ENCODE measurements around the gene CTSD.
"Not testable (repeated sequence)": the region's sequence is repeated elsewhere in the genome, so short reads cannot be mapped to it uniquely, and the experiment has no call there.

The CTSD gene

GRCh38 chr11:1774886-1775285 is 11.2 kb upstream of the CTSD start:
- H3K27ac ChIP-seq (ENCODE audit: low read depth, low read length, severe bottlenecking) = no peak overlapping the region
- WGBS, 2 experiments (ENCODE audit: insufficient coverage in 2 of 2) = 79 to 83% methylated on average over 7 to 12 of the region's 12 CpGs
- H3K4me1 ChIP-seq (ENCODE audit: control insufficient read depth, insufficient read depth, low read length, poor library complexity, severe bottlenecking) = peaks cover 19% of the 10 kb centered on the region
- no peaks in the 10 kb centered on the region for H3K36me3 ChIP-seq (ENCODE audit: control insufficient read depth, insufficient read depth, low read length)
- H3K9me3 ChIP-seq (ENCODE audit: control insufficient read depth, low read length) = no peaks in the 10 kb centered on the region
- no peak overlapping the region for H3K4me3 ChIP-seq (ENCODE audit: extremely low read depth, insufficient read depth, low read length, poor library complexity, severe bottlenecking)

DNA sequence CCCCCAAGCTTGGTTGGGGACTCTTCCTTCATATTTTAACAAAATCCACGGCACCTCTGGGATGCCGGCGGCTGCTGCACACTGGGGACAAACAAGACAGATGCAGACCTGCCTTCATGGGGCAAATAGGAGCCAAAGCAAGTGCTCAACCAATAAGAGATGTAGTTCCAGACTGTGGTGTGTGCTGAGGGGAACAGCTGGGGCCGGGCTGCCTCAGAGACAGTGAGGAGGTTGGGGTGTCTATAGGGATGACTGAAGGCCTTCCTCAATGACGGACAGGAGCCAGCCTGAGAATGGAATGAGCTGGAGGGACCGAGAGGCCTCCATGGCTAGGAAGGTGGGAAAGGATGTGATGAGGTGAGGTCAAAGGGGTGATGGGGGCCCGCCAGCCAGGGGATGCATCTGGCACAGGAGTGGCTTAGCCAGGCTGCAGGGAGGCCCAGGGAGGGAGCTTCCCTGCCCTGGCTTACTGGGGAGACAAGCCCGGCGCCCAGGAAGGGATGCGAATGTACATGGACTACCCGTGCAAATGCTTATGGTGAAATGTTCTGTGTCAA is 10.3 kb upstream of the CTSD start:
- 92 to 93% methylated on average over 9 to 11 of the region's 11 CpGs for WGBS, 2 experiments (ENCODE audit: insufficient coverage in 2 of 2)

DNA sequence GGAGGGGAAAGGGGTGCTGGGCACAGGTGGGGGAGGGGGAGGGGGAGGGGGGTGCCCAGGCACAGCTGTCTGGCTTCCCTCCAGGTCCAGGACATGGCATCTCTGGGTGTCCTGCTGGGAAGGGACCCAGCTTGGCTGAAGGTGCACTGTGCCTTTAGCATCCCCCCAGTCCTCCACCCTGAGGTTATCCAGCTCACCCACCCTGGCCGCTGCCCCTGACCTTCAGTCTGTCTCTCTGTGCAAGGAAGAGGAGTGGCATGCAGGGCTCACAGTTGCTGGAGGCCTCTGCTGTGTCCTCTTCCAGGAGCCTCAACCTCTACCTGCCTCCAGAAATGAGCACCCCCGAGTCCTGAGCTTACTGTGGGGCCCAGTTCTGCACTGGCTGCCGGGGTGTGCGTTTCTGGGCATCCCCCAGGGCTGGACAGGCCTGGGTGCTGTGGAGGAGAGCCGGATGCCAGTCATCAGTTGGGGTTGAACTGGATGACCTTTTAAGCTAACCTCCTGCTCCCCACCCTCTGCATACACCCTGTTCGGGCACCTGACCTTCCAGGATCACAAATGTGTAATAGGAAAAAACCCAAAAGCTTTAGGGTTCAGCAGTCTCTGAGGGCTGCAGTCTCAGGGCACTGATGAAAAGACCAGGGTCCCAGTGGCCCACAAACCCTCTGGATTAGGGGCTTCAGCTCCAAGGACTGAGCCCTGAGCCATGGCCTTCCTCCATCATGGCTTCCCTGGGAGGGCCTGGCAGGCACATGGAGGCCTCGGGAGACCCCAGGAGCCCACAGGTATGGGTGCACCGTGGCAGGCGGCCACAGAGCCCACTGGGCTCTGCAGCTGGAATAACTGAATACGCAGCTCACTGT is 9.6 kb upstream of the CTSD start:
- H3K27ac ChIP-seq (ENCODE audit: low read depth, low read length, severe bottlenecking) = no peak overlapping the region
- peaks cover 22% of the 10 kb centered on the region for H3K4me1 ChIP-seq (ENCODE audit: control insufficient read depth, insufficient read depth, low read length, poor library complexity, severe bottlenecking)
- WGBS, 2 experiments (ENCODE audit: insufficient coverage in 2 of 2) = 92% methylated on average over 6 to 8 of the region's 10 CpGs
- no peaks in the 10 kb centered on the region for H3K9me3 ChIP-seq (ENCODE audit: control insufficient read depth, low read length)
- H3K36me3 ChIP-seq (ENCODE audit: control insufficient read depth, insufficient read depth, low read length) = no peaks in the 10 kb centered on the region
- H3K4me3 ChIP-seq (ENCODE audit: extremely low read depth, insufficient read depth, low read length, poor library complexity, severe bottlenecking) = no peak overlapping the region

More for the DNA sequence above, 10.3 kb upstream of the CTSD start:
- Histone ChIP-seq H3K4me3 (ENCODE audit: extremely low read depth, insufficient read depth, low read length, poor library complexity, severe bottlenecking) (no peak overlapping the region), H3K27ac (ENCODE audit: low read depth, low read length, severe bottlenecking) (no peak overlapping the region), H3K9me3 (ENCODE audit: control insufficient read depth, low read length) (no peaks in the 10 kb centered on the region), H3K36me3 (ENCODE audit: control insufficient read depth, insufficient read depth, low read length) (no peaks in the 10 kb centered on the region), H3K4me1 (ENCODE audit: control insufficient read depth, insufficient read depth, low read length, poor library complexity, severe bottlenecking) (peaks cover 22% of the 10 kb centered on the region)

GRCh38 chr11:1772270-1773130 is 8.8 kb upstream of the CTSD start:
- H3K4me3 ChIP-seq (ENCODE audit: extremely low read depth, insufficient read depth, low read length, poor library complexity, severe bottlenecking) = no peak overlapping the region
- H3K4me1 ChIP-seq (ENCODE audit: control insufficient read depth, insufficient read depth, low read length, poor library complexity, severe bottlenecking) = peaks cover 22% of the 10 kb centered on the region
- no peaks in the 10 kb centered on the region for H3K9me3 ChIP-seq (ENCODE audit: control insufficient read depth, low read length)
- H3K27ac ChIP-seq (ENCODE audit: low read depth, low read length, severe bottlenecking) = peak overlapping the region; percentile 41
- 11 to 35% methylated on average over 3 to 6 of the region's 15 CpGs for WGBS, 2 experiments (ENCODE audit: insufficient coverage in 2 of 2)
- H3K36me3 ChIP-seq (ENCODE audit: control insufficient read depth, insufficient read depth, low read length) = no peaks in the 10 kb centered on the region

DNA sequence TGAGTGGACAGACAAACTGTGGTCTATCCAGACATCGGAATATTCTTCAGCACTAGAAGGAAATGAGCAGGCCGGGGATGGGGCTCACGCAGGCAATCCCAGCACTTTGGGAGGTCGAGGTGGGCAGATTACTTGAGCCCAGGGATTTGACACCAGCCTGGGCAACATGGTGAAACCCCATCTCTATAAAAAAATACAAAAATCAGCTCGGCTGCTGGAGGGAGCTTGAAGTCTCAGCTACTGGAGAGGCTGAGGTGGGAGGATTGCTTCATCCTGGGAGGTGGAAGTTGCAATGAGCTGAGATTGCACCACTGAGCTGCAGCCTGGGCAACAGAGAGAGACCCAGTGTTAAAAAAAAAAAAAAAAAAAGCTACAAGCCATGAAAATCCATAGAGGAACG is 8.0 kb upstream of the CTSD start:
- Histone ChIP-seq H3K27ac (ENCODE audit: low read depth, low read length, severe bottlenecking) (no peak overlapping the region), H3K4me3 (ENCODE audit: extremely low read depth, insufficient read depth, low read length, poor library complexity, severe bottlenecking) (no peak overlapping the region), H3K4me1 (ENCODE audit: control insufficient read depth, insufficient read depth, low read length, poor library complexity, severe bottlenecking) (peaks cover 22% of the 10 kb centered on the region), H3K36me3 (ENCODE audit: control insufficient read depth, insufficient read depth, low read length) (no peaks in the 10 kb centered on the region), H3K9me3 (ENCODE audit: control insufficient read depth, low read length) (no peaks in the 10 kb centered on the region)
- WGBS, 2 experiments (ENCODE audit: insufficient coverage in 2 of 2) = 95 to 100% methylated on average over 3 to 4 of the region's 6 CpGs

- Histone ChIP-seq H3K27ac (ENCODE audit: low read depth, low read length, severe bottlenecking) (no peak overlapping the region), H3K36me3 (ENCODE audit: control insufficient read depth, insufficient read depth, low read length) (no peaks in the 10 kb centered on the region), H3K4me1 (ENCODE audit: control insufficient read depth, insufficient read depth, low read length, poor library complexity, severe bottlenecking) (peaks cover 22% of the 10 kb centered on the region), H3K9me3 (ENCODE audit: control insufficient read depth, low read length) (no peaks in the 10 kb centered on the region), H3K4me3 (ENCODE audit: extremely low read depth, insufficient read depth, low read length, poor library complexity, severe bottlenecking) (no peak overlapping the region)
- 94 to 99% methylated on average over 17 to 18 of the region's 18 CpGs for WGBS, 2 experiments (ENCODE audit: insufficient coverage in 2 of 2)
Observed at GRCh38 chr11:1771273-1771672, 7.5 kb upstream of the CTSD start.

- Histone ChIP-seq H3K9me3 (ENCODE audit: control insufficient read depth, low read length) (no peaks in the 10 kb centered on the region), H3K4me3 (ENCODE audit: extremely low read depth, insufficient read depth, low read length, poor library complexity, severe bottlenecking) (no peak overlapping the region), H3K27ac (ENCODE audit: low read depth, low read length, severe bottlenecking) (no peak overlapping the region), H3K4me1 (ENCODE audit: control insufficient read depth, insufficient read depth, low read length, poor library complexity, severe bottlenecking) (peaks cover 22% of the 10 kb centered on the region), H3K36me3 (ENCODE audit: control insufficient read depth, insufficient read depth, low read length) (no peaks in the 10 kb centered on the region)
- 85 to 87% methylated on average over 5 of the region's 5 CpGs for WGBS, 2 experiments (ENCODE audit: insufficient coverage in 2 of 2)
Observed at GRCh38 chr11:1770528-1770927, 6.8 kb upstream of the CTSD start.

- WGBS, 2 experiments (ENCODE audit: insufficient coverage in 2 of 2) = 95 to 100% methylated on average over 5 of the region's 7 CpGs
- Histone ChIP-seq H3K36me3 (ENCODE audit: control insufficient read depth, insufficient read depth, low read length) (no peaks in the 10 kb centered on the region), H3K9me3 (ENCODE audit: control insufficient read depth, low read length) (no peaks in the 10 kb centered on the region), H3K4me3 (ENCODE audit: extremely low read depth, insufficient read depth, low read length, poor library complexity, severe bottlenecking) (no peak overlapping the region), H3K27ac (ENCODE audit: low read depth, low read length, severe bottlenecking) (no peak overlapping the region), H3K4me1 (ENCODE audit: control insufficient read depth, insufficient read depth, low read length, poor library complexity, severe bottlenecking) (peaks cover 22% of the 10 kb centered on the region)
Observed at GRCh38 chr11:1770061-1770460, 6.3 kb upstream of the CTSD start.

DNA sequence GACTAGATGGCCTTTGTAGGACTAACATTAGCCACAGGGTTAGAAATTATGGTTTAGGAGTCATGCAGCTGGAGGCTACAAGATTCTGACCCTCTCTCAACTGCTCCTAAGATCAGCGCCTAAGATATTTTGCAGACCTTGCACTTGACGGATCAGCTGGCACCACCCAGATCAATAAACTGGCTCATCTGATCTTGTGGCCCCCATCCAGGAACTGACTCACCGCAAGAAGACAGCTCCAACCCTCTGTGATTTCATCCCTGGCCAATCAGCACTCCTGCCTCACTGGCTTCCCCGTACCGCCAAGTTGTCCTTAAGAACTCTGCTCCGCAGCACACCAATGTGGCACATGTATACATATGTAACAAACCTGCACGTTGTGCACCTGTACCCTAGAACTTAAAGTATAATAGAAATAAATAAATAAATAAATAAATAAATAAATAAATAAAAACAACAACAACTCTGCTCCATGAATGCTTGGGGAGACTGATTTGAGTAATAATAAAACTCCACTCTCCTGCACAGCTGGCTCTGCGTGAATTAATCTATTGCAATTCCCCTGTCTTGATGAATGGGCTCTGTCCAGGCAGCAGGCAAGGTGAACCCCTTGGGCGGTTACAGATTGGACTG is 5.7 kb upstream of the CTSD start:
- not testable (repeated sequence) for H3K4me3 ChIP-seq (ENCODE audit: extremely low read depth, insufficient read depth, low read length, poor library complexity, severe bottlenecking); H3K27ac ChIP-seq (ENCODE audit: low read depth, low read length, severe bottlenecking); H3K36me3 ChIP-seq (ENCODE audit: control insufficient read depth, insufficient read depth, low read length); H3K9me3 ChIP-seq (ENCODE audit: control insufficient read depth, low read length)
- H3K4me1 ChIP-seq (ENCODE audit: control insufficient read depth, insufficient read depth, low read length, poor library complexity, severe bottlenecking) = peaks cover 24% of the 10 kb centered on the region
- WGBS, 2 experiments (ENCODE audit: insufficient coverage in 2 of 2) = 78 to 94% methylated on average over 4 to 8 of the region's 9 CpGs

GRCh38 chr11:1768141-1768469 is 4.4 kb upstream of the CTSD start:
- Histone ChIP-seq H3K4me1 (ENCODE audit: control insufficient read depth, insufficient read depth, low read length, poor library complexity, severe bottlenecking) (peaks cover 21% of the 10 kb centered on the region), H3K4me3 (ENCODE audit: extremely low read depth, insufficient read depth, low read length, poor library complexity, severe bottlenecking) (no peak overlapping the region), H3K27ac (ENCODE audit: low read depth, low read length, severe bottlenecking) (no peak overlapping the region), H3K9me3 (ENCODE audit: control insufficient read depth, low read length) (no peaks in the 10 kb centered on the region), H3K36me3 (ENCODE audit: control insufficient read depth, insufficient read depth, low read length) (no peaks in the 10 kb centered on the region)
- WGBS, 2 experiments (ENCODE audit: insufficient coverage in 2 of 2) = 92 to 96% methylated on average over 4 to 7 of the region's 7 CpGs
